Measurements from ENCODE around the gene ITSN1.

ITSN1 gene

DNA sequence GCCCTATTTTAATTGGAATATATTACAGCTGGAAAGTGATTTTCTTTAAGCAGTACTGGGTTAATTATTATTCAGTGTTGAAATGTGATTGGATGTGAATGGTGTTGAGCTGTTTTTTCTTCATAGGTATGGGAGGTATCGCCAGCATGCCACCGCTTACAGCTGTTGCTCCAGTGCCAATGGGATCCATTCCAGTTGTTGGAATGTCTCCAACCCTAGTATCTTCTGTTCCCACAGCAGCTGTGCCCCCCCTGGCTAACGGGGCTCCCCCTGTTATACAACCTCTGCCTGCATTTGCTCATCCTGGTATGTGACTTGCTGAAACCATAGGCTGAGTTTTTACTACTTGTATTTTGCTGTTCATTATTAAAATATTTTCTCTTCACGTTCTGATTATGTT lies 107.7 kb downstream of the ITSN1 start:
- Histone ChIP-seq H3K4me3 (ENCODE audit: low read depth, low read length) (no peak overlapping the region), H3K36me3 (ENCODE audit: insufficient read depth, low read length) (peaks cover 28% of the 10 kb centered on the region)

DNA sequence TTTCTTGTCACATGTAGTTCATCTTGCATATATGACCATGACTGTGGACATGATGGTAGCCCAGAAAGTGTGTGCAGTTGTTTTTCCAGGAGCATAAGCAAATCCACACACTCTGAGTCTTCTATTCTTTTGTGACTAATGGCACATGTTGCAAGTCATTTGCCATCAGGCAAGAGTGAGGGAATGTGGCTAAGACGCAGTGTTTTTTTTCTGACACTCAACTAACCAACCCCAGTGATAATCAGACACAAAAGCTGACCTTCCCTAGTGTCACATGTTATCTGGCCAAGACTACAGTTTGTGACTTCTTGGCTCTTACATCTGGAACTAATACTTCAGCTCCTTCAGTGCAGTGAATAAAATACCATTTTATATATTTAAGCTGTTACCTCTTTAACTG lies 108.8 kb downstream of the ITSN1 start:
- Histone ChIP-seq H3K79me2 (ENCODE audit: control insufficient read depth, insufficient read depth, low read length, unreplicated experiment) (no peaks in the 10 kb centered on the region), H3K36me3 (ENCODE audit: insufficient read depth, low read length) (peaks cover 18% of the 10 kb centered on the region; the same call in 1 of the 2 replicates), H3K27ac (ENCODE audit: low read depth, low read length) (no peak overlapping the region; the same call in 1 of the 2 replicates), H3K27me3 (ENCODE audit: insufficient read depth, low read length) (no peaks in the 10 kb centered on the region), H2AFZ (ENCODE audit: low read length, unreplicated experiment) (no peak overlapping the region), H3K4me3 (ENCODE audit: low read depth, low read length) (no peak overlapping the region), H3K4me1 (ENCODE audit: control insufficient read depth, insufficient read depth, low read length, unreplicated experiment) (peaks cover 16% of the 10 kb centered on the region)

More for the DNA sequence above, 107.7 kb downstream of the ITSN1 start:
- no peak overlapping the region for H2AFZ ChIP-seq (ENCODE audit: low read length, unreplicated experiment)
- H3K27ac ChIP-seq (ENCODE audit: low read depth, low read length): peak overlapping the region; percentile 7; the same call in 1 of the 2 replicates
- H3K4me1 ChIP-seq (ENCODE audit: control insufficient read depth, insufficient read depth, low read length, unreplicated experiment): peaks cover 16% of the 10 kb centered on the region
- H3K79me2 ChIP-seq (ENCODE audit: control insufficient read depth, insufficient read depth, low read length, unreplicated experiment): no peaks in the 10 kb centered on the region
- H3K27me3 ChIP-seq (ENCODE audit: insufficient read depth, low read length): no peaks in the 10 kb centered on the region

DNA sequence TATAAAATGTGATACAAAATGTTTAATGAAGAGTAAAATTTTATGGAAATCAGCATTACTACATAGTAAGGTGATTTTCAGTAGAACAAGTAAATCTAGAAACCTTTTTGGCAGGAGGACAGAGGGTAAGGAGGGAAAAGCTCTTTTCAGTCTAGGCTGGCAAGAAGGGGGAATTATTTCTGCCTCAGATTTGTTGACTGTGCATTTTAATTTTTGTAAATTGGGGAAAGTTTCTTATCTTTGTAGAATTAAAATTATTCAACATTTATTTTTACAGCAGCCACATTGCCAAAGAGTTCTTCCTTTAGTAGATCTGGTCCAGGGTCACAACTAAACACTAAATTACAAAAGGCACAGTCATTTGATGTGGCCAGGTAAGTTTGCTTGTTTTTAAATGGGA lies 109.2 kb downstream of the ITSN1 start:
- Histone ChIP-seq H3K27me3 (ENCODE audit: insufficient read depth, low read length) (no peaks in the 10 kb centered on the region), H2AFZ (ENCODE audit: low read length, unreplicated experiment) (no peak overlapping the region), H3K4me3 (ENCODE audit: low read depth, low read length) (no peak overlapping the region), H3K27ac (ENCODE audit: low read depth, low read length) (no peak overlapping the region; the same call in 1 of the 2 replicates), H3K79me2 (ENCODE audit: control insufficient read depth, insufficient read depth, low read length, unreplicated experiment) (no peaks in the 10 kb centered on the region), H3K4me1 (ENCODE audit: control insufficient read depth, insufficient read depth, low read length, unreplicated experiment) (peaks cover 16% of the 10 kb centered on the region), H3K36me3 (ENCODE audit: insufficient read depth, low read length) (peaks cover 15% of the 10 kb centered on the region; the same call in 1 of the 2 replicates)

DNA sequence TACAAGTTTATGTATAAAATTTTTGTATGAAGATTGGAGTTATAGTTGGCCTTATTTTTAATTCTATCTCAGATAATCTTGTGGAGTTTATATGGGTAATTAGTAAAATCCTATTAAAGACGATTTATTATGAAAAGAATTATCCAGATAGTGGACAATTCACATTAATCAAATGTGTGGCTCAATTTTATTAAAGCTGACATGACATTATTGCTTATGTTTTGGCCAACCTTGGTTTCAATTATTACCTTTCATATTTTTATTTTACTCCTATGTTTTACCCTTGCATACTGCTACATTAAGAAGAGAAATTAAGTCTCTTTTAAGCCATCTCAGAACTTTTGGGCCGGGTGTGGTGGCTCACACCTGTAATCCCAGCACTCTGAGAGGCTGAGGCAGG lies 110.0 kb downstream of the ITSN1 start:
- no peaks in the 10 kb centered on the region for H3K79me2 ChIP-seq (ENCODE audit: control insufficient read depth, insufficient read depth, low read length, unreplicated experiment)
- no peak overlapping the region for H3K27ac ChIP-seq (ENCODE audit: low read depth, low read length)
- H2AFZ ChIP-seq (ENCODE audit: low read length, unreplicated experiment): no peak overlapping the region

DNA sequence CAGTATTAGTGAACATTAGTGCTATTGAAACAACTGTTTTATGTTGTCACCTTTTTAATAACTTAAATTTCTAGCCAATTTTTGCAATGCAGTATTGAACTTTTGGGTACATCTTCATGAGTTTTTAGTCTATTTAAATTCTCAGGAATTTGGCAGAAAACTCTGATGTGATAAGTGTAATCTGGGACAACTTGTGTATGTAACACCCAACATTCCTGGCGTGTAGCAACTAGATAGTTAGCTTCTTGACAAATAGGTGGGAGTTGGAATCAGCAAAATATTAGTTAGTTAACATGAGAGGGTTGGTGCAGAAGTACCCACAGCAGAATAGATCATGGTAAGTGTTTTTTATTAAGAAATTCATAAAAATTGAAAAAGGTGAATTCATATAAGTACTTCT lies 111.6 kb downstream of the ITSN1 start:
- Histone ChIP-seq H3K36me3 (ENCODE audit: insufficient read depth, low read length) (peaks cover 6% of the 10 kb centered on the region; the same call in 1 of the 2 replicates), H3K27me3 (ENCODE audit: insufficient read depth, low read length) (no peaks in the 10 kb centered on the region)

More for the DNA sequence above, 110.0 kb downstream of the ITSN1 start:
- no peaks in the 10 kb centered on the region for H3K27me3 ChIP-seq (ENCODE audit: insufficient read depth, low read length)
- H3K4me3 ChIP-seq (ENCODE audit: low read depth, low read length): no peak overlapping the region
- peaks cover 8% of the 10 kb centered on the region; the same call in 1 of the 2 replicates for H3K36me3 ChIP-seq (ENCODE audit: insufficient read depth, low read length)
- peaks cover 16% of the 10 kb centered on the region for H3K4me1 ChIP-seq (ENCODE audit: control insufficient read depth, insufficient read depth, low read length, unreplicated experiment)

DNA sequence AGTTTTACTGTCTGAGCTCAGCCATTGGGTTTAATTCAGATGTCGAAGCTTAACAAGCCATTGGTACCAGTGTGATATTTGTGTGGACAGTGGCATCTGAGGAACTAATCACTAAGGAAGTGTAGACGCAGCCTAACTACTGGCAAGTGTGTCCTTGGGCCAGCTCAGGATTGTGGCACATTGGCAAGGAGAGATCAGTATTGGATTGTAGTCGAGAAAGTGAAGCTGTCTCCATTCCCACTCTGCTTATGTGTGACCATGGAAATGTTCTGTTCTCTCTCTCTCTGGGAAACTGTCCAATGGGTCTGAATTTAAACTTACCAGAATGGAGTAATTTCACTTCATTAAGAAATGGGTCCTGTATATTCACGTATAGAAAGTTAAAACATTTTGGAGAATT lies 112.2 kb downstream of the ITSN1 start:
- Histone ChIP-seq H3K4me3 (ENCODE audit: low read depth, low read length) (no peak overlapping the region), H3K27me3 (ENCODE audit: insufficient read depth, low read length) (no peaks in the 10 kb centered on the region), H3K79me2 (ENCODE audit: control insufficient read depth, insufficient read depth, low read length, unreplicated experiment) (no peaks in the 10 kb centered on the region), H3K4me1 (ENCODE audit: control insufficient read depth, insufficient read depth, low read length, unreplicated experiment) (peaks cover 28% of the 10 kb centered on the region), H2AFZ (ENCODE audit: low read length, unreplicated experiment) (no peak overlapping the region), H3K36me3 (ENCODE audit: insufficient read depth, low read length) (peaks cover 10% of the 10 kb centered on the region; the same call in 1 of the 2 replicates), H3K27ac (ENCODE audit: low read depth, low read length) (no peak overlapping the region)

More for the DNA sequence above, 111.6 kb downstream of the ITSN1 start:
- no peaks in the 10 kb centered on the region for H3K79me2 ChIP-seq (ENCODE audit: control insufficient read depth, insufficient read depth, low read length, unreplicated experiment)
- no peak overlapping the region for H3K27ac ChIP-seq (ENCODE audit: low read depth, low read length)
- peaks cover 22% of the 10 kb centered on the region for H3K4me1 ChIP-seq (ENCODE audit: control insufficient read depth, insufficient read depth, low read length, unreplicated experiment)
- no peak overlapping the region for H3K4me3 ChIP-seq (ENCODE audit: low read depth, low read length)
- H2AFZ ChIP-seq (ENCODE audit: low read length, unreplicated experiment): no peak overlapping the region

DNA sequence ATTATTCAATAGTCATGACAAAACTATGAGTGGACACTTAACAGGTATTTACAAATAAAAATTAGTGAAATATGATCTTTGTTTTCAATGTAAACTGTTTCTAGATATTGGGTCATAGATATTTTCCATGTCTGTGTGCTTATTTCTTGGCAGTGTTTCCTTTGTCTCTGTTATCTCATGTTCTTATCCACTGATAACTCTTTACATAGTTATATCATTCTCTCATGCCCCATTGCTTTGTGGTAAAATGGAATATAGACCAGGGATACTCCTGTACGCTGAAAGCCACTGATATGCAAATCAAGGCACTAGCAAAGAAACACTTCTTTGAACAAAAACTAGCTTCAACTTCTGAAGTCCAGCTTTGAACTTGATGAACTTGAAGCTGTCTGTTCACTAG lies 113.1 kb downstream of the ITSN1 start:
- Histone ChIP-seq H3K4me1 (ENCODE audit: control insufficient read depth, insufficient read depth, low read length, unreplicated experiment) (peaks cover 31% of the 10 kb centered on the region), H3K4me3 (ENCODE audit: low read depth, low read length) (no peak overlapping the region), H3K27me3 (ENCODE audit: insufficient read depth, low read length) (no peaks in the 10 kb centered on the region), H2AFZ (ENCODE audit: low read length, unreplicated experiment) (no peak overlapping the region), H3K36me3 (ENCODE audit: insufficient read depth, low read length) (peaks cover 11% of the 10 kb centered on the region; the same call in 1 of the 2 replicates), H3K79me2 (ENCODE audit: control insufficient read depth, insufficient read depth, low read length, unreplicated experiment) (no peaks in the 10 kb centered on the region), H3K27ac (ENCODE audit: low read depth, low read length) (no peak overlapping the region)

DNA sequence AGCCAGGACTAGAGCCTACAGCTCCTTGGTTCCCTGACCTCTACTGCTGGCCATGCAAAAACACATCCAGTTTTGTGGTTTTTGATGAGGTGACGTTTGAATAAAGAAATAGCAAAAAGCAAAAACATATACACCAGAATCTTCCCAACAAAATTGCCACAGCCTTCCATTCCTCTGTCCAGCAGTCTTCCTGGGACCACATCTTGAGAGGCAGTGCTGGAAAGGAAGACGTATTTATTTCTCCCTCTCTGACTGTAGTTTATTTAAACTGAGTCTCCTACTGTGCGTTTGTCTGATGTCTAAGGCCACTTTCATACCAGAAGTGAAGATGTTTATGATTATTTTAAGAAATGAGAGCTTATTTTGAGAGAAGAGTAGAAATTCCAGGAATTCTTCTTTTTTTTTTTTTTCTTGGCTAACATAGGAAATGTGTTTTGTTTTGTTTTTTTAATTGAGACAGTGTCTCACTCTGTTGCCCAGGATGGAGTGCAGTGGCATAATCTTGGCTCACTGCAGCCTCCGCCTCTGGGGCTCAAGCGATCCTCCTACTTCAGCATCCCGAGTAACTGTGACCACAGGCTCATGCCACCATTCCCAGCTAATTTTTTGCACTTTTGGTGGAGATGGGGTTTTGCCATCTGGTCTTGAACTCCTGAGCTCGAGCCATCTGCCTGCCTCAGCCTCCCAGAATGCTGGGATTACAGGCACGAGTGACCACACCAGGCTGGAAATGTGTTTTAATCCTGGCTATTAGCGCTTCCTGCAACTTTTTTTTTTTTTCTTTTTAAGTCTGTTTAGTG lies 118.5 kb downstream of the ITSN1 start:
- peaks cover 52% of the 10 kb centered on the region for H3K4me1 ChIP-seq (ENCODE audit: control insufficient read depth, insufficient read depth, low read length, unreplicated experiment)
- H3K27me3 ChIP-seq (ENCODE audit: insufficient read depth, low read length): no peaks in the 10 kb centered on the region
- peaks cover 5% of the 10 kb centered on the region for H3K79me2 ChIP-seq (ENCODE audit: control insufficient read depth, insufficient read depth, low read length, unreplicated experiment)
- H3K4me3 ChIP-seq (ENCODE audit: low read depth, low read length): peak overlapping the region; percentile 56
- no peak overlapping the region for H2AFZ ChIP-seq (ENCODE audit: low read length, unreplicated experiment)
- H3K27ac ChIP-seq (ENCODE audit: low read depth, low read length): peak overlapping the region; percentile 99
- H3K36me3 ChIP-seq (ENCODE audit: insufficient read depth, low read length): peaks cover 8% of the 10 kb centered on the region; the same call in 1 of the 2 replicates

DNA sequence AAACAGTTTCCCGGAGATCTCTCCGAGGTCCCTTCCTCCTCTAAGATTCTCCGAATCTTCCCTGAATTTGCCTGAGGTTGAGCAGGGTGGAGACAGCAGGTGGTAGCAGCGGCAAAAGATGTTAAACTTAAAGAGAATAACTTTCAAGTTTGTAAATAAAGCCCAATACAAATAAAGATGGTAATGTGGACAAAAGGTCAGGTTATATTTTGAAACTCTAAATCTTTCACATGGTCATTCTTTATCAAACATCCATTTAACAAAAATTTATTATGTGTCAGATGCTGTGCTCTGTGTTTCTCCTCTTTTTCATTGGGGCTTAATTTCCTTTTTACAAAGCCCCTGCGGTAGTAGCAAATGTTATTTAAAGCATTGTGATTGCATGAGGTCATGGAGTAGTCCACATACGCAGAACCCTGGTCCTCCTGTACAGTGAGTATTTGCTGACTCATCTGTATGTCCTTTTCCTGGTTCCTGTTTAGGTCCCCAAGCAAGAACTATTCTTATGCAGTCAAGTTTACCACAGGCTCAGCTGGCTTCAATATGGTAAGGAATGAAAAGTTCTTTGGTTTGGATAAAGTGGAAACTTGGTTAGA lies 119.2 kb downstream of the ITSN1 start:
- Histone ChIP-seq H2AFZ (ENCODE audit: low read length, unreplicated experiment) (no peak overlapping the region), H3K27ac (ENCODE audit: low read depth, low read length) (peak overlapping the region; percentile 99), H3K27me3 (ENCODE audit: insufficient read depth, low read length) (no peaks in the 10 kb centered on the region), H3K4me3 (ENCODE audit: low read depth, low read length) (peak overlapping the region; percentile 56), H3K36me3 (ENCODE audit: insufficient read depth, low read length) (peaks cover 15% of the 10 kb centered on the region), H3K79me2 (ENCODE audit: control insufficient read depth, insufficient read depth, low read length, unreplicated experiment) (peaks cover 5% of the 10 kb centered on the region), H3K4me1 (ENCODE audit: control insufficient read depth, insufficient read depth, low read length, unreplicated experiment) (peaks cover 57% of the 10 kb centered on the region)

DNA sequence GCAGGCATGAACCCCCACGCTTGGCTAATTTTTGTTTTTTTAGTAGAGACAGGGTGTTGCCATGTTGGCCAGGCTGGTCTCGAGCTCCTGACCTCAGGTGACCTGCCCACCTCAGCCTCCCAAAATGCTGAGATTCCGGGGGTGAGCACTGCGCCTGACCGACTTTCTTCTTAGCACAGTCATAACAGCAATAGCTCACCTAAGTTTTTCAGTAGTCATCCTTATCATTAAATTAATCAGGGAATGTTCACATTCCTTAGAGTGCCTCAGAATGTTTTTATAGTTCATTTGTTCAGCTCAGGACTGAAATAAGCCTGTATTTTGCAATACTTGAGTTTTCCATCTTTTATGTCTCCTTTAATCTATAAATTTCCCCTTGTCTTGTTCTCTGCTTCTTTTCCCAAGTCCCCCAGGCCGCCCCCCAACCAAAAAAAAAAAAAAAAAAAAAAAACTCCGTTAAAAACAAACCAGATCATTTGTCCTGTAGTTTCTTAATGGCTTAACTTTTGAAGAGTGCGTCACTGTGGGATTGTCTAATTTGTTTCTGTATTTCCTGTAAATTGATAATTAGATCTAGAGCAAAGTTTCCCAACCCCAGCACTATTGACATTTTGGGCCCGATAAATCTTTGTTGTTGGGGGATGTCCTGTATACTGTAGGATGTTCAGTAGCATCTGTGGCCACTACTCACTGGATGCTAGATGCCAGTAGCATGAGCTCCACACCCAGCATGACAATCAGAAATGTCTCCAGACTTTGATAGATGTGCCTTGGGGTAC lies 120.7 kb downstream of the ITSN1 start:
- H3K79me2 ChIP-seq (ENCODE audit: control insufficient read depth, insufficient read depth, low read length, unreplicated experiment): peaks cover 5% of the 10 kb centered on the region
- no peaks in the 10 kb centered on the region for H3K27me3 ChIP-seq (ENCODE audit: insufficient read depth, low read length)
- peak overlapping the region; percentile 99 for H3K27ac ChIP-seq (ENCODE audit: low read depth, low read length)
- H3K4me3 ChIP-seq (ENCODE audit: low read depth, low read length): peak overlapping the region; percentile 24; the same call in 1 of the 2 replicates
- H3K36me3 ChIP-seq (ENCODE audit: insufficient read depth, low read length): peaks cover 16% of the 10 kb centered on the region
- peaks cover 67% of the 10 kb centered on the region for H3K4me1 ChIP-seq (ENCODE audit: control insufficient read depth, insufficient read depth, low read length, unreplicated experiment)
- no peak overlapping the region for H2AFZ ChIP-seq (ENCODE audit: low read length, unreplicated experiment)
